AG08396 (cell line): Measurements from ENCODE around the gene TMEM109.

Experiments used
- DNase-seq: peaks from one replicate; pipeline ENCODE4 v3.0.0; 2012; ENCODE audit warnings: low spot score, mixed read lengths

Gene TMEM109

GRCh38 chr11:60926500-60926899 is 12.5 kb downstream of the TMEM109 start:
- DNase-seq, result no peak

- DNase-seq, result no peak
Measured at GRCh38 chr11:60927061-60927592, 13.2 kb downstream of the TMEM109 start.

GRCh38 chr11:60927600-60927999 is 13.6 kb downstream of the TMEM109 start:
- DNase-seq, result no peak

- no peak for DNase-seq
Measured at GRCh38 chr11:60928563-60929001, 14.6 kb downstream of the TMEM109 start.

GRCh38 chr11:60929764-60930163 is 15.8 kb downstream of the TMEM109 start:
- no peak for DNase-seq

GRCh38 chr11:60930394-60930793 is 16.4 kb downstream of the TMEM109 start:
- DNase-seq, result no peak

- DNase-seq, result no peak
Measured at GRCh38 chr11:60931917-60932316, 18.0 kb downstream of the TMEM109 start.

- no peak for DNase-seq
Measured at GRCh38 chr11:60932605-60933356, 18.8 kb downstream of the TMEM109 start.

GRCh38 chr11:60933416-60934123 is 19.6 kb downstream of the TMEM109 start:
- no peak for DNase-seq

- no peak for DNase-seq
Measured at GRCh38 chr11:60934124-60934789, 20.3 kb downstream of the TMEM109 start.

GRCh38 chr11:60934790-60935605 is 21.0 kb downstream of the TMEM109 start:
- DNase-seq, result no peak

- DNase-seq, result no peak
Measured at GRCh38 chr11:60935676-60936442, 21.9 kb downstream of the TMEM109 start.

- DNase-seq, result no peak
Measured at GRCh38 chr11:60936467-60937143, 22.6 kb downstream of the TMEM109 start.

GRCh38 chr11:60937144-60937527 is 23.2 kb downstream of the TMEM109 start:
- no peak for DNase-seq

GRCh38 chr11:60937811-60938210 is 23.9 kb downstream of the TMEM109 start:
- DNase-seq, result no peak

- DNase-seq, result no peak
Measured at GRCh38 chr11:60938500-60938899, 24.5 kb downstream of the TMEM109 start.

- no peak for DNase-seq
Measured at GRCh38 chr11:60939301-60939700, 25.3 kb downstream of the TMEM109 start.

- no peak for DNase-seq
Measured at GRCh38 chr11:60939855-60940254, 25.9 kb downstream of the TMEM109 start.

- no peak for DNase-seq
Measured at GRCh38 chr11:60941371-60942119, 27.6 kb downstream of the TMEM109 start.

- DNase-seq, result no peak
Measured at GRCh38 chr11:60942219-60942618, 28.3 kb downstream of the TMEM109 start.
